Left forelimb (tissue), 1 donor: ENCODE data around the gene QRICH1.

Experiments used
- DNase-seq: peaks from one replicate; pipeline ENCODE4 v3.0.0-alpha.2; 2018; ENCODE audit warnings: low spot score

Gene QRICH1, protein sequence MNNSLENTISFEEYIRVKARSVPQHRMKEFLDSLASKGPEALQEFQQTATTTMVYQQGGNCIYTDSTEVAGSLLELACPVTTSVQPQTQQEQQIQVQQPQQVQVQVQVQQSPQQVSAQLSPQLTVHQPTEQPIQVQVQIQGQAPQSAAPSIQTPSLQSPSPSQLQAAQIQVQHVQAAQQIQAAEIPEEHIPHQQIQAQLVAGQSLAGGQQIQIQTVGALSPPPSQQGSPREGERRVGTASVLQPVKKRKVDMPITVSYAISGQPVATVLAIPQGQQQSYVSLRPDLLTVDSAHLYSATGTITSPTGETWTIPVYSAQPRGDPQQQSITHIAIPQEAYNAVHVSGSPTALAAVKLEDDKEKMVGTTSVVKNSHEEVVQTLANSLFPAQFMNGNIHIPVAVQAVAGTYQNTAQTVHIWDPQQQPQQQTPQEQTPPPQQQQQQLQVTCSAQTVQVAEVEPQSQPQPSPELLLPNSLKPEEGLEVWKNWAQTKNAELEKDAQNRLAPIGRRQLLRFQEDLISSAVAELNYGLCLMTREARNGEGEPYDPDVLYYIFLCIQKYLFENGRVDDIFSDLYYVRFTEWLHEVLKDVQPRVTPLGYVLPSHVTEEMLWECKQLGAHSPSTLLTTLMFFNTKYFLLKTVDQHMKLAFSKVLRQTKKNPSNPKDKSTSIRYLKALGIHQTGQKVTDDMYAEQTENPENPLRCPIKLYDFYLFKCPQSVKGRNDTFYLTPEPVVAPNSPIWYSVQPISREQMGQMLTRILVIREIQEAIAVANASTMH

DNA sequence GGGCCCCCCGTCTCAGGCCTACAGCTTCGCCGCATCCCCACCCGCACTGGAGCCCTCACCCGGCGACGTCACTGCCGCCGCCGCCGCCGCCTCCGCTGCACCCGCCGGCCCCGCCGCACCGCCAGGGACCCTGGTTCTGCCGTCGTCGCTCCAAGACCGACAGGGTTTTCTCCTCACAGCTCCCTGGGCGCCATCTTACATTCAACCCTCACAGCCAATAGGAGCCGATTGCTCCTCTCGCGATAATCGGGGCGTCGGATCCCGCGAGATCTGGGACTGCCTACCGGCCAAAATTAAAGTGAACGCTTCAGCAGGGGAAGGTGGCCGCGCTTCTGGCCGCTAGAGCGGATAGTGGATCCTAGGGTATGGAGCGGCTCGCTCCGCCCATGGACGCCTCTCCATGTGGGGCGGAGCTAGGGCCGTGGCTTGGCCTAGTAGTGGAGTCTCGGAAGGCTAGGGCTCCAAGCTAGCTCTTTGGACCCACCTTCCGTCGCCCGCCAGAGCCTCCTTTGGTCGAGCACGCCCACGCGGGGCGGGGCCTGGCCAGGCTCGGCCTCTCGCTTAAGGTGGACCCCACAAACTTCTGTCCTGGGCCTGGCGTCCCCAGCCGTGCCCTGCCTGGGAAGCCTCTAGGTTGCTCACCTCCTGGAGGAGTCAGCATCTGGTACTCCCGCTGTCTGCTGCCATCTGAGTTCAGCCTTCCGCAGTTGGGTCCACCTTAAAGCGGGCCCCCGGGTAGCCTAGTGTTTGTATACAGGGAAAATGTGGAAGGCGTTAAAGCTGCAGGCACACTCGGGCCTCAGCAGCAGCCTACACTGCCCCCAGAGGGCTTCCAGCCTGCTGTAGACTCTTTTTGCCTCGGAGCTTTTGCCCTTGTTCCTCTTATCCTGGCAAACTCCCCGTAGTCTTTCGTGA lies at the start of gene QRICH1:
Gene QRICH1, minus strand, starts transcription at position 219 of the 915 bp plus-strand sequence. CDS start 17,054 bp downstream, outside the sequence.
- peak; percentile 98 for DNase-seq

DNA sequence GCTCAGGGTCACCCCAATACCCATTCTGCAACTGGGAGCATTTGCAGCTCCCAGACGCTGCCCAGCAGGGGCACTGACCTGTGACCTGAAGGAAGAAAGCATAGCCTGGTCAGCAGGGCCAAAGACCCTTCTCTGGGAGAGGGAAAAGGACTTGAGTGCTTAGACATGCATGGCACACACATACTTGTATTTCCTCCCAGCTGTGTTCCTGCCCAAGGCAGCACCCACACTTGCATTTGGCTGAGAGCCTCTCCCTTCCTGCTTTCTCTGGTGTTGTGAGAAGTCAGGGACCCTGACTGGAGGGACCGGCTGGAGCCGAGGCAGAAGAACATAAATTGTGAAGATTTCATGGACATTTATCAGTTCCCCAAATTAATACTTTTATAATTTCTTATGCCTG lies 46.2 kb upstream of the QRICH1 start:
- DNase-seq: no peak

DNA sequence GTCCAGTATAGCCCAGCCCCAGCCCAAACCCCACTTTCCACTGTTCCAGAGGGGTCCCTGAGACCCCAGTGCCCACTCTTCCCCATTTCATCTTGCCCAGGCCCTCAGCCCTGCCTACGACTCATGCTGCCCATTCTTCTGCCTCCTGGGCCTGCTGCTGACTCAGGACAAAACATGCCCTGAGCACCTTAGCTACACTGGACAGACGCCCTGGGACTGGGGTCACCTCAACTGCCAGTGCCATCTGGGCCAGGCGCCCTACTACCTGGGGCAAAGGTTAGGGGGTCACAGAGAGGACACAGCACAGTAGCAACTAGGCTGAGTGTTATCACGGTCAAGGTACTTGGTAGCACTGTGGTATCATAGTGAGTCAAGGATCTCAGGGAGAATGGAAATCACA lies 41.6 kb upstream of the QRICH1 start:
- DNase-seq: no peak

DNA sequence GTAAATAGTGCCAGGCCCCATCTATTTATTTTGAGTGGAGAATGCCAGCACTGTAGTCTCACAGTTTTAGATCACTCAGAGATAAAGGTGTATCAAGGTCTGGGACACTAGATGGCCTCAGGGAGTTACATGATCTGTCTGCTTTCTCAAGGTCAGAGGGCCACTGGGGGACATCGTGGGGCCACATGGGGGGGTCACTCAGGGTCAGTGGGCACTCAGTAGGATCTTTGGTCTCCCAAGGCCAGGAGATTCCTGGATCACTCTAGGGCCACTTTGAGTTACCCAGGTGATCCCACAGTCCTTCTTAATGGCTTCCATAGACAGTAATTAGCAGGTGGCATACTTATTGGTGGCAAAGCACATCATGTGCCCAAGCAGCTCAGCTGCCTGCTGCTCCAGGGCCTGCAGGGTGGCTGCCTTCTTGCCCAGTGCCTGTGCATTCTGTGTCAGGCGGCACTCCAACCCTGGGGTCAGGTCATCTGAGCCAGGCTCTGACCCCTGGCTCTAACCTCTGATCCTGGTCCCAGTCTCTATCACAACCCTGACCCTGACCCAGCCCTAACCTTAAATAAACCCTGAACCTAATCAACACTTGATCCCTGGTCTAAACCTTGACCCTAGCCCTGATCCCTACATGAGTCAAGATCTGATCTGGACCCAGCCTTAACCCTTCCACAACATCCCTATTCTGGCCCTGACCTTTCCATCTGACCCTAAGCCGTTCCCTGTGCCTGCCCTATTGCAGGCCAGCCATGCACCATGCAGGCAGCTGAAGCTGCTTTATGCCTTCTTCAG lies 40.8 kb upstream of the QRICH1 start:
- DNase-seq: no peak

DNA sequence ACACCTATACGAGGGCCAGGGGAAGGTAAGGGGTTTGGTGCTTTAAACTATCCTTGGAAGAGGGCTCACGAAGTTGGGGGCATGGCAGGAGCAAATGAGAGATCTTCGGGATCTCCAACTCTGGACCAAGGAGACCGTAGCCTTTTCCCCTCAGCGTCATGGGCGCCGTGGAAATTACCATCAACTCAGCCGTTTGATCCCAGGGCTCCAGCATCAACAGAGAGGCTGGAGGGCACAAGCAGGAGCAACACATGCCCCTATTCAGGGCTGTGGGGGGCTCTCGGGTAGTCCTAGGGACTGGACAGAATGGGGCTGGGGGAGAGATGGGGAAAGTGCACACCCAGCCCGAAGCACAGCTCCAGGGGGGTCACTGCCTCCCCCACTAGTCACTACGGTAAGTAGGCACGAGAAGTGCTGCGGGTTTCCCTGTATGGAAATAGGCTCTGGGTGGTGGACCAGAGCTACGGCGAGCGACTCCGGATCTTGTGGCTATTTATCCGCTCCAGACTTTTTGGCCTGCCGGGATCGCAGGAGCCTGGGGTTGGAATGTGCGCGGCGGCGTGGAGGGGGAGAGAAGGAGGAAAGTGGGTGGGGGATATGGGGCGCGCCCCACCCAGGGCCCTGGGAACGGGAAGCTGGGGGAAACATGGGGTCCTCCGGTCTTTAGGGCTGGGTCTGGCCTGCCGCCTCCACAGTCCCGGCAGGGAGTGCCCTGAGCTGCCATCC lies 39.5 kb upstream of the QRICH1 start:
- DNase-seq: peak; percentile 91

DNA sequence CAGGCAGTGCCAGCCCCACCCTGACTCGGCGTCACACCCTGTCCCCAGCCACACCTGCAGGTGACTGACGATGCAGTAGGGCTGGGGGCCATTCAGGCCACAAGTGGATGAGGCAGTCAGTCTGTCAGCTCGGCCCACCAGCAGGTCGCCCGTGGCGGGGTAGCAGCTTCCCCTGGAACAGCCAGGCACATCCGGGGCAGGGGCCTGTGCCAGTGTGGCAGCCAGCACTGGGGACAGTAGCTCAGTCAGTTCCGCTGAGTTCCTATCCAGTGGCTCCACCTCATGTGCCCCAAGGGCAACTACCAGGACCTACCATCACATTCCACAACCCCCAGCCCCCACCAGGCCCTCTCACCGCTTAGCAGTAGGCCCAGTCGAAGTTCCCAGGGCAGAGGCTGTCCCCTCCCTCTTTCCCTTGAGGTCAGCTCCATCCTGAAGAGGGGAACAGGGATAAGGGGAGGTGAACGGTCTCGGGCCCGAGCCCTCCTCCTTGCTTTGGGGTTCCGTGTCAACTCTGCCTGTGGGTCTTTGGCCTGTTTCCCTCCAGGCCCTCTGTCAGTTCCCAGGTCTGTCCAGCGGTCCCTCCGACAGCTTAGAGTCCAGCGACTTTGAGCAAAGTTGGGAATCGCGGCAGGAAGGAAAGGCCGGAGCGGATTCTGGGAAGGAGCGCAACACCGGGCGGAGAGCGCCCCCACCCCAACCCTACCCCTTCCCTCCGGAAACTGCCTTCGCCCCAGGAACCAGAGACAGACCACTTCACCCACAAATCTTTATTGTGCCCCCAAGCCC lies 38.8 kb upstream of the QRICH1 start, which contains the start of gene LAMB2:
Gene LAMB2, minus strand, starts transcription at position 614 of the 789 bp plus-strand sequence. Its CDS starts 183 bp downstream, at position 431.
- peak; percentile 84 for DNase-seq

DNA sequence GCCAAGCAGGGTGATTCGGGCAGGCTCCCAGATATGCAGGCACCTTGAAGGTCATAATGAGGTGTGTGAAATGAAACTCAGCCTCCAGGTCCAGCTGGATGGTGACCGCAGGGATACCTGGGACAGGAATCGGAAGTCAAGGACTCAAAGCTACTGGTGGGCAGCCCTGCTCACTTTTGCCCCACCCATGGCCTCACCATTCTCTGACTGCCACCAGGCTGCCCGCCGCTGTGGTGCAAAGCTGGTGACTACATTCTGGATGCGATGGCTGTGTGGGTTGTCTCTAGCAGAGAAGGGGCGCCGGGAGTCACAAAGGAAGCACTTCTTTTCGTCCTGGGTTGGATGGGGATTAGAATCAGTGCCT lies 38.2 kb upstream of the QRICH1 start:
- DNase-seq: no peak

DNA sequence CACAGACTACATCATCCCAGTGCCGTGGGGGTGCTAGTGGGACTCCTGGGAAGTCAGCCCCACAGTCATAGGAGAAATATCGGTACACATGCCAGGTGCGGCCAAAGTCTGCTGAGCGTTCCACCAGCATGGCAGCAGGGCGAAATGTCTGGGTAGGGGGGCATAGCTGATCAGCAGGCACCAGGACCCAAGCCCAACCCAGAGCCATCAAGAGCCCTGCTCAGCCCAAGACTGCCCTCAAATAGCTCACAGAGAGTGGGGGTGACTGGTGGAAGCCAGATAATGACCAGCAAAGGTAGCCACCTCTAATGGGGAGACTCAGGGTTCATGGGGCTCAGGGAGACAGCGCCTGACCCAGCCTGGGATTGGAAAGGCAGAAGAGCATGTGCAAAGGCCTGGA lies 37.7 kb upstream of the QRICH1 start:
- no peak for DNase-seq

DNA sequence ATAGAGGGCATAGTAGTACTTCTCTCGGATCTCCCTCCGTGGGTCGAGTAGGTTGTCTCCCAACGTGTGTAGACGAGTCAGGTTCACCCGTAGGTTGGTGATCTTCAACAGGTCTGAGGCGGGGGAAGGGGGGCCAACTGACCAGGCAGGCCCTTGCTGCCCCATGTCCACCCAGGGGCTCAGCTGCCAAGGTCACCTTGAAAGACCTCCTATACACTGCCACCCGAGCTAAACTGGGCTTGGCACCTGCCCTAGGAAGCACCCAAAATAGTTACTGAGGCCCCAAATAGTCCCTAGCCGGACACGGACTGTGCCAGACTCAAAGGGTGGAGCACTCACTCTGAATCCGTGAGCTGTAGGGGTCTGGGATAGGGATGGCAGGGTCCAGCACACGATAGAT lies 37.2 kb upstream of the QRICH1 start:
- DNase-seq: no peak

DNA sequence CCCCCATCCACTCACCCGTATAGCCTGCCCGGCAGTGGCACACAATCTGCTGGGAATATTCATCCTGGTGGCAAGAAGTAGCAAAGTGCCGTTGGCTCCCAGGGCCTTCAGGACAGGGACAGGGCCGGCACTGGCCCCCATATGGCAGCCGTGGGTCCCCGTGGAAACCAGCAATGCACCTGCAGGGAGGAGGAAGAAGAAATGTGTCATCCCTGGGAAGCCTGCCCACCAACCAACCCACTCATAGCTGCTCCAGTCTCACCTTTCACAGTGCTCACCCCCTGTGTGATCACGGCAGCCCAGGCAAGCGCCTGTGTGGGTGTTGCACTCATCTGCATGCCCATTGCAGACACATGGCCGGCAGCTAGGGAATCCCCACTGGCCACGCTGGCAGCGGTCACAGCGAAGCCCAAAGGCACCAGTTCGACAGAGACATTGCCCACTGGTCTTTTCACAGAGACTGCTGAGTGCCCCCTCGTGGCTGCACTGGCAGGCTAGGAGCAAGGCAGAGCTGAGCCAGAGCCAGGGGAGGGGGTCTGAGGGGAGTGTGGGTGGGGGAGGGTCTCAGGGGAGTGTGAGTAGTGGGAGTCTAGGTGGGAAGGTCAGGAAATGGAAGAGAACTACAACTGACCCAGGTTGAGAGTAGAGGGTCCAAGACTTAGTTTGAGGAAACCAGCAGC lies 31.3 kb upstream of the QRICH1 start:
- DNase-seq: no peak

DNA sequence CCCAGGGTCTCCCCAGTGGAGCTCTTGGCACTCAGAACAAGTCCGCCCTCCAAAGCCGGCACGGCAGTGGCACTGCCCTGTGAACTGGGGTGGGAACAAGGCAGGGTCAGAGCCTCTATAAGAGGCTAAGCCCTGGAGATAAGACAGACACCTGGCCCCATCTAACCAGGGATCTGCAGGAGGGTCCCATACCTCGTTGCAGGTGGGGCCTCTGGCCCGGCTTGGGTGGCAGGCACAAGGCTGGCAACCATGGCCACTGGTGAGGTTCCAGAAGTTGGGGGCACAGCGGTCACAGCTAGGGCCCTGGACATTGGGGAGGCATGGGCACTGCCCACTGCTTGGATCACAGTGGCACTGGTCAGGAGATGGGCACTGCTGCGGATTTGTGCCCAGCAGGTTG lies 30.3 kb upstream of the QRICH1 start:
- no peak for DNase-seq

DNA sequence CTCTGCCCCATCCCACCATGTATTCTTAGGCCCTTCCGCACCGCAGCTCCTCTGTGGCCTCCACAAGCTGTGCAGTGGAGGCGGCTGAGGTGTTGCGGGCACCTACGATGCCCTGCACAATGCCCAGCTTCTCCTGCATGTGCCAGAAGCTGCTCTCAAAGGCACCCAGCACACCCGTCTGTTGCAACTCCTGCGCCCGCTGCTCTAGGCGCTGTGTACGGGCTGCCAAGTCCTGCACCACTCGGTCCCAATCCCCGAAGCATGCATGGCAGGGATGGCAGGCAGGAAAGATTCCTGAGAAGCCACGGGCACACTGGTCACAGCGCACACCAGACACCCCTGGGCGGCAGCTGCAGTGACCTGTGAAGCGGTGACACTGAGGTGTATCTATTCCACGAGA lies 29.8 kb upstream of the QRICH1 start:
- no peak for DNase-seq

DNA sequence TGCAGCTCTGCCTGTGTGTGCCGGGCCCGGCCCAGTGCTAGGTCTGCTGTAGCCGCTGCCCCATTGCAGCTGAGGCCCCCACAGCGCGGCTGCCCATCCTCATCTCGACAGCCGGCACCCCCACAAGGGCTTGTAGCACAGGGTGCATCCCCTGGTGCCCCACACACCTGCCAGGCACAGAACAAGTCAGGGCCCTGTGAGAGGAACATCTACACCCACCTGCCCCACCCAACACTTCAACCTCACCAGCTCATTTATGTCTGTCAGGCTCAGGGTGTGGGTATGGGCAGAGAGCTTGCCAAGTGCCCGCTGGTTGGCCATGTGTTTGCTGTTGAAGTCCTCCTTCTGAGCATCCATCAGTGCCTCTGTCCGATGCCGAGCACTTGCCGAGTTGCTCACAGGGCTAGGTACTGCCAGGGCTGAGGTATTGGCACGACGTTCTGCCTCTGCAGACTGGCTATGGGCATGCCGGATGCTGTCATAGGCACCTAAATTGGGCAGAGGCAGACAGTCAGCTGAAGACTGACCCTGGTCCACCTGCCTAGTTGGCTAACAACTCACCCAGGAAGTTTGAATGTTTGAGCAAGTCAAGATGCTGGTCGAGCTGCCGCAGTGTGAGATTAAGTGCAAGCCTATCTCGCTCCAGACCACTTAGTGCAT lies 29.1 kb upstream of the QRICH1 start:
- DNase-seq: no peak

DNA sequence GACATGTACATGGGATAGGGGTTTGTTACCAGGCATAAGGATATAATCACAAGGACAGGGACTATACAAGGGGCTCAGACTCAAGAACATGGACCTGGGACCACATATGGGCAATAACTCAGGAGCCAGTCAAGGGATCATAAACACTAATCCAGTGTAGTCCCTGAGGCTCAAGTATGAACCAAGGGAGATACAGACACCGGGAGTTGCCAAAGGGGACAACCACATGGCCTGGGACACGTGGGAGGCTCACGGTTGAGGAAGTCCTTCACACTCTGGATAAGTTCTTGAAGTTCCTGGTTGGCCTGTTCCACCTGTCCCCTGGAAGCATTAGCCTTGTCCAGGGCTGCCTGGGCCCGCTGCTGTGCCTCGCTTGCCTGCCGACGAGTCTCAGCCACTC lies 28.6 kb upstream of the QRICH1 start:
- DNase-seq: no peak

DNA sequence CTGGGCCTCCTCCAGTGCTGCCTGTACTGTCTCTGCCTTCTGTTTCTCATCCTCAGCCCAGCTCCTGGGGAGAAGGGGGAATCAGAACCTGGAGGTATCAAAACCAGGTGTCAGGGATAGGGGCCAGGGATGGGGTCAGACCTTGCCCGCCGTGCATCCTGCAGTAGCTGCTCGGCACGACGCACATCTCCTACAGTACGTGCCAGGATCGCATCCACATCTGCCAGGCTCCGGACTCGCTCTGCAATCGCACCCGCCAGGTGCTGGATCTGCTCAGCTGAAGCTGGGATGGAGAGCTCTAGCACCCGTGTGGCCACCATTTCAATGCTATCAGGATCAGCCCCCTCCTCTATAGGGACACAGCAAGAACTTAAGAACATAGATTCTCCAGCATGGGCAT lies 28.2 kb upstream of the QRICH1 start:
- no peak for DNase-seq

DNA sequence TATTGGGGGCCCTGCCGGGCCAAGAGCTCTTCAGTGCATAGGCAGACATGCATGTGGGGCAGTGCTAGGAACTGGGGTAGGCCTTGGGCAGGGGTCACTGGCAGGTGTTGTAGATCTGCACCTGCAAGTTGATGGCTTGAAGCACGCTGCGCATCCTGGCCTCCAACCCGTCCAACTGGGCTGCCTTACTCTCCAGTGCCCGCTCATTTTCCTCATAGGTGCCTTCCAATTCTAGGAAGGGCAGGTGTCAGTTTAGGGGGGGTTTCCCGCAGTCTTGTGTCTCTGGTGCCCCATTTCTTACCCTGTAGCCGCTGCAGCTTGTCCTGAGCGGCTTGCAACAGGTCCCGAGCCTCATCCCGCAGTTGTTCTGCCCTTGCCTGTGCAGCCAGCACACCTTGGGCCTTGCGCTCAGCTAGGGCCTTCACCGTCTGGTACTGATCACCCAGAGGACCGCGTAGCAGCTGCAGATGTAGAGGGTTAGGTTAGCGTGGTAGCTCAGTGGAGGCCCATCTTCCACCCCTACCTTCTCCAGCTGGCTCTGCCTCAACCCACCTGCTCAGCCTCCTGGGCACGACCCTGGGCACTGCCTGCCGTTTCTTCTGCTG lies 27.4 kb upstream of the QRICH1 start:
- DNase-seq: no peak

DNA sequence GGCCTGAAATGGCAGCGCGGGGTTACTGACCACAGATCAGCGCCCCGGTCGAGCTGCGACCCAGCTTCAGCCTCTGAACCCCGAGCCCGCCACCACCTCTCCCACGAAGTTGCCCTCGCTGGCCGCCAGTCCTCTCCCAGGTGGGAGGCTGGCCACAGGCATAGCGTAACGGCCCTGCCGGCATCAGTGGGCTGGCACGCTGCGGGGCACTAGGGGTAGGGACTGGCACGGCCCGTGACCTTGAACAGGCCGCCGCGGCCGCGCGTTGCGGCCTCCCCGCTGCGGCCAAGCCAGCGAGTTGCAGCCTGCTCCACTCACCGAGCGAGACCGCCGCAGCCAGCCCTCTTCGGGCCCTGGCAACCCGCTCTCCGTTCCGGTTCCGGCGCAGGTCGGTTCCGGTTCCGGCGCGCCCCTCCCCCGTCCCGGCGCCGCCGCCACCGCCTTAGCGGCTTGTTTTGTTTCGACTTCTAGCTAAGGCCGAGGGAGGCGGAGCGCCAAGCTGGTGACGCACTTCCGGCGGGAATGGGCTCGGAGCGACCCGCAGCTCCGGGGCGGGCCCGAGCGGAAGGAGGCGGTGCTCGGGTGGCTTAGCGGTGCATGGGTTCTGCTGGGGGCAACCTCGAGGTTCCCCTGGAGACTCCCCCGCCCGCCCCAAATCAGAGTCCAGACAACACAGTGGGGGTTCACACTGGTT lies 26.7 kb upstream of the QRICH1 start, which contains the start of gene USP19:
Gene USP19, minus strand, starts transcription at position 386 of the 694 bp plus-strand sequence. CDS start 1,678 bp downstream, outside the sequence.
- DNase-seq: peak; percentile 95

DNA sequence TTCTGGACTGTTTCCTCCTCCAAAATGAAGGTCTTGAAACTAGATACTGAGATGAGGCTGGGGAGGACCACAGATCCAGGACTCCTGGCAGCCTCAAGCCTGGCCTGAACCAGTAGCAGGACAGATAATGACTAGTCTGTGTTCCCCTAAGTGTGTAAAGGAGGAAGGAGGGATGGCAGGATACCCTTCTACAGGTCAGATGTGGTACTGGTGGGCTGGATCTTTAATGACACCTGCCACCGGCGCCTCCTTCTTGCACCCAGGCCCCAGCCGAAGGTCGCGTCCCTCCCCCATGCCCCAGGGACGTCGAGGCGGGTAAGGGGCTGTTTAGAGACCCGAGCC lies 26.2 kb upstream of the QRICH1 start:
- no peak for DNase-seq
